ENCODE results near the gene TRAF3IP3.

DNA sequence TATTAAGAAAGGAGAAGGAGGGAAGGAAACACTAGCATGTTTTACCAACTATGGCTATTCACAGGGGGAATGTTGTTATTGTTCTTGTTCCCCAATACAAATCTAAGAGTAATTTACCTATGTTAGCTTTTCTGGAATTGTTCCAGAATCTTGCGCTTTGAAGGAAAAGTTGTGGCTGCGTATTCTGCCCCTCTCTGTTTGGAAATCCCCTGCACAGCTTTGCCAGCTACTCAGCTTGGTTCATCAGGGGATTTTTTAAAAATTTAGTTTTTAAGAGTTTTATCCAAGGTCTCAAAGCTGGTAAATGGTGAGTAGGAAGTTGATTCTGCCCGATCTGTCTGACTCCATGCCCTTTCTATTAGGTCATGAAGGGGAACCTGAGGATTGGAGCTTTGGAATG lies 59.6 kb downstream of the TRAF3IP3 start:
- TF ChIP-seq POLR2AphosphoS5 (IDR thresholded peaks at IDR 0.05) (no peak), POLR2A (IDR thresholded peaks at IDR 0.05) (no peak)
- TF ChIP-seq, protein P1, sequence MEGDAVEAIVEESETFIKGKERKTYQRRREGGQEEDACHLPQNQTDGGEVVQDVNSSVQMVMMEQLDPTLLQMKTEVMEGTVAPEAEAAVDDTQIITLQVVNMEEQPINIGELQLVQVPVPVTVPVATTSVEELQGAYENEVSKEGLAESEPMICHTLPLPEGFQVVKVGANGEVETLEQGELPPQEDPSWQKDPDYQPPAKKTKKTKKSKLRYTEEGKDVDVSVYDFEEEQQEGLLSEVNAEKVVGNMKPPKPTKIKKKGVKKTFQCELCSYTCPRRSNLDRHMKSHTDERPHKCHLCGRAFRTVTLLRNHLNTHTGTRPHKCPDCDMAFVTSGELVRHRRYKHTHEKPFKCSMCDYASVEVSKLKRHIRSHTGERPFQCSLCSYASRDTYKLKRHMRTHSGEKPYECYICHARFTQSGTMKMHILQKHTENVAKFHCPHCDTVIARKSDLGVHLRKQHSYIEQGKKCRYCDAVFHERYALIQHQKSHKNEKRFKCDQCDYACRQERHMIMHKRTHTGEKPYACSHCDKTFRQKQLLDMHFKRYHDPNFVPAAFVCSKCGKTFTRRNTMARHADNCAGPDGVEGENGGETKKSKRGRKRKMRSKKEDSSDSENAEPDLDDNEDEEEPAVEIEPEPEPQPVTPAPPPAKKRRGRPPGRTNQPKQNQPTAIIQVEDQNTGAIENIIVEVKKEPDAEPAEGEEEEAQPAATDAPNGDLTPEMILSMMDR (IDR thresholded peaks at IDR 0.05), result no peak
